HCT116 (cell line): Measurements from ENCODE around the gene ZNF627.

Source experiments
- EGR1 ChIP-seq: IDR thresholded peaks from 2 replicates; pipeline ENCODE4 v1.6.1; 2012; ENCODE audit warnings: low read depth
- POLR2A ChIP-seq: IDR thresholded peaks from 2 replicates; pipeline ENCODE4 v1.7.0; 2011; ENCODE audit warnings: borderline replicate concordance; ENCODE audit not compliant: insufficient read depth, insufficient read length; ENCODE audit errors: extremely low read depth
- POLR2AphosphoS5 ChIP-seq: IDR thresholded peaks from 2 replicates; pipeline ENCODE4 v1.6.1; 2011; ENCODE audit warnings: mild to moderate bottlenecking, low read depth, low read length, moderate library complexity
- SRF ChIP-seq: IDR thresholded peaks from 2 replicates; pipeline ENCODE4 v1.6.1; 2012; ENCODE audit warnings: low read depth
- TF ChIP-seq, protein P1 (sequence below): IDR thresholded peaks from 2 replicates; pipeline ENCODE4 v1.6.1; 2012
- TF ChIP-seq, protein P2 (sequence below), 3 experiments: fragments of 200-600 bp in 1 of 3; sonication (generic) in 1 of 3; IDR thresholded peaks in 2 of 3; conservative IDR thresholded peaks in 1 of 3; 2 replicates each; pipeline ENCODE4 v1.5.1; 2012 to 2017; ENCODE audit warnings: low read depth in 2 of 3, low read length in 2 of 3, antibody characterized with exemption in 1 of 3, borderline replicate concordance in 1 of 3, control low read depth in 1 of 3, mild to moderate bottlenecking in 1 of 3, mixed read lengths in 1 of 3, mixed run types in 1 of 3, moderate library complexity in 1 of 3; ENCODE audit not compliant: insufficient read depth in 1 of 3

DNA sequence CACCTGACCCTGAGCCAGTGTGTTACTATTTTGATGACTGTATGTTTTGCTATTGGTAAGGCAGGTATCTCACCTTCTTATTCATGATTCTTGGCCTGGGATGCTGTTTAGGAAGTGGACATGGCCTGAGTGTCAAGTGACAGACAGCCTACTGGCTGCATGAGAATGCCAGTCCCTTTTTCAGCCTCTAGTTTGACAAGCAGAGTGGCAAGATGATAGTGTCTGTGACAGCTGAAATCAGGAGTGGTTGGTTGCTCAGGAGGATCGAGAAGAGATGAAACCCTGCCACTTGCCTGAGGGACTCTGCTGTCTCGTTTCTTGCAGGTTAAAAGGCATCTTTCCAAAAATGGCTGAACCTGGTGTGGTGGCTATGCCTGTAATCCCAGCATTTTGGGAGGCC is 31.1 kb upstream of the ZNF627 start:
- no peak for TF ChIP-seq EGR1
- no peak for TF ChIP-seq POLR2A
- TF ChIP-seq, protein P1, sequence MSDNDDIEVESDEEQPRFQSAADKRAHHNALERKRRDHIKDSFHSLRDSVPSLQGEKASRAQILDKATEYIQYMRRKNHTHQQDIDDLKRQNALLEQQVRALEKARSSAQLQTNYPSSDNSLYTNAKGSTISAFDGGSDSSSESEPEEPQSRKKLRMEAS = no peak
- TF ChIP-seq POLR2AphosphoS5 = no peak
- no peak for TF ChIP-seq SRF
- TF ChIP-seq, protein P2, sequence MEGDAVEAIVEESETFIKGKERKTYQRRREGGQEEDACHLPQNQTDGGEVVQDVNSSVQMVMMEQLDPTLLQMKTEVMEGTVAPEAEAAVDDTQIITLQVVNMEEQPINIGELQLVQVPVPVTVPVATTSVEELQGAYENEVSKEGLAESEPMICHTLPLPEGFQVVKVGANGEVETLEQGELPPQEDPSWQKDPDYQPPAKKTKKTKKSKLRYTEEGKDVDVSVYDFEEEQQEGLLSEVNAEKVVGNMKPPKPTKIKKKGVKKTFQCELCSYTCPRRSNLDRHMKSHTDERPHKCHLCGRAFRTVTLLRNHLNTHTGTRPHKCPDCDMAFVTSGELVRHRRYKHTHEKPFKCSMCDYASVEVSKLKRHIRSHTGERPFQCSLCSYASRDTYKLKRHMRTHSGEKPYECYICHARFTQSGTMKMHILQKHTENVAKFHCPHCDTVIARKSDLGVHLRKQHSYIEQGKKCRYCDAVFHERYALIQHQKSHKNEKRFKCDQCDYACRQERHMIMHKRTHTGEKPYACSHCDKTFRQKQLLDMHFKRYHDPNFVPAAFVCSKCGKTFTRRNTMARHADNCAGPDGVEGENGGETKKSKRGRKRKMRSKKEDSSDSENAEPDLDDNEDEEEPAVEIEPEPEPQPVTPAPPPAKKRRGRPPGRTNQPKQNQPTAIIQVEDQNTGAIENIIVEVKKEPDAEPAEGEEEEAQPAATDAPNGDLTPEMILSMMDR (IDR thresholded peaks at IDR 0.05 in 2 of 3, conservative IDR thresholded peaks at IDR 0.05 in 1 of 3; ENCODE audit: borderline replicate concordance in 1 of 3, insufficient read depth in 1 of 3, low read depth in 2 of 3, low read length in 2 of 3) = no peak
